GM12878 (cell line): ENCODE results near the gene THAP7.

ENCODE experiments used
- BACH1 ChIP-seq: fragments of 450-650 bp; IDR thresholded peaks from 2 replicates; pipeline ENCODE4 v1.6.1; 2017; ENCODE audit warnings: mild to moderate bottlenecking, borderline replicate concordance
- CEBPB ChIP-seq, 2 experiments: fragments of 150-350 bp in 1 of 2; IDR thresholded peaks; 2 replicates each; pipeline ENCODE4 v1.6.1; 2012 to 2014; ENCODE audit warnings: low read depth in 2 of 2, low read length in 2 of 2, borderline replicate concordance in 1 of 2, inconsistent platforms in 1 of 2
- EZH2 ChIP-seq: IDR thresholded peaks from 2 replicates; pipeline ENCODE4 v1.6.1; 2012; ENCODE audit warnings: low read depth, mild to moderate bottlenecking, control low read depth, inconsistent platforms, low read length, borderline replicate concordance; ENCODE audit not compliant: control insufficient read depth
- GABPA ChIP-seq: IDR thresholded peaks from 2 replicates; pipeline ENCODE4 v1.6.1; 2014; ENCODE audit warnings: antibody characterized with exemption, low read depth, mild to moderate bottlenecking, inconsistent platforms
- POLR2A ChIP-seq: IDR thresholded peaks from 2 replicates; pipeline ENCODE4 v1.6.1; 2011; ENCODE audit warnings: low read depth, mild to moderate bottlenecking, low read length
- RFX5 ChIP-seq: IDR thresholded peaks from 2 replicates; pipeline ENCODE4 v1.6.1; 2011; ENCODE audit warnings: low read depth, low read length, improper control_type of control experiment
- SMAD5 ChIP-seq: IDR thresholded peaks from 2 replicates; pipeline ENCODE4 v1.6.1; 2016; ENCODE audit warnings: antibody characterized with exemption, low read depth
- ZNF622 ChIP-seq: fragments of 450-650 bp; IDR thresholded peaks from 2 replicates; pipeline ENCODE4 v1.6.1; 2017; ENCODE audit warnings: mild to moderate bottlenecking, inconsistent platforms
- TF ChIP-seq, protein P1 (sequence below): IDR thresholded peaks from 2 replicates; pipeline ENCODE4 v1.6.1; 2012; ENCODE audit warnings: low read depth, low read length, improper control_type of control experiment
- TF ChIP-seq, protein P2 (sequence below), 3 experiments: IDR thresholded peaks in 2 of 3; conservative IDR thresholded peaks in 1 of 3; 2 replicates each; pipeline ENCODE4 v1.5.1; 2011; ENCODE audit warnings: low read depth in 3 of 3, low read length in 3 of 3, mild to moderate bottlenecking in 3 of 3, control low read depth in 2 of 3, moderate library complexity in 2 of 3, inconsistent platforms in 1 of 3, mixed read lengths in 1 of 3; ENCODE audit not compliant: control insufficient read depth in 2 of 3, insufficient read depth in 1 of 3; ENCODE audit errors: extremely low read depth in 1 of 3
- TF ChIP-seq, protein P3 (sequence below): fragments of 450-650 bp; IDR thresholded peaks from 2 replicates; pipeline ENCODE4 v1.6.1; 2014; ENCODE audit warnings: mild to moderate bottlenecking
- TF ChIP-seq, protein P4 (sequence below): IDR thresholded peaks from 2 replicates; pipeline ENCODE4 v1.6.1; 2011; ENCODE audit warnings: low read depth, low read length, improper control_type of control experiment, borderline replicate concordance

DNA sequence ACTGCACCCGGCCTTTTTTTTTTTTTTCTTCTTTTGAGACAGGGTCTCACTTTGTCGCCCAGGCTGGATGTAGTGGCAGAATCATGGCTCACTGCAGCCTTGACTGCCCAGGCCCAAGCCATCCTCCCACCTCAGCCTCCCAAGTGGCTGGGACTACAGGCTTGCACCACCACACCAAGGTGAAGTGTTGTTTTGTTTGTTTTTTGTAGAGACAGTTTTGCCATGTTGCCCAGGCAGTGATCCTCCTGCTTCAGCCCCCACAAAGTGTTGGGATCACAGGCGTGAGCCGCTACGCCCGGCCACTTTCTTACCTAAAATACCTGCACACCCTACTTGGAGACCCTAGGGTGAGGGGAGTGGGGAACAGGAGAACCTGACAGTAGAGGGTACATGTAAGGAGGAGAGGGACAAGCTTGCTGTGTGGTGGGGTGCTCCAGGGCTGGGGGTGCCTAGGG is 39.4 kb downstream of the THAP7 start:
- TF ChIP-seq, protein P1, sequence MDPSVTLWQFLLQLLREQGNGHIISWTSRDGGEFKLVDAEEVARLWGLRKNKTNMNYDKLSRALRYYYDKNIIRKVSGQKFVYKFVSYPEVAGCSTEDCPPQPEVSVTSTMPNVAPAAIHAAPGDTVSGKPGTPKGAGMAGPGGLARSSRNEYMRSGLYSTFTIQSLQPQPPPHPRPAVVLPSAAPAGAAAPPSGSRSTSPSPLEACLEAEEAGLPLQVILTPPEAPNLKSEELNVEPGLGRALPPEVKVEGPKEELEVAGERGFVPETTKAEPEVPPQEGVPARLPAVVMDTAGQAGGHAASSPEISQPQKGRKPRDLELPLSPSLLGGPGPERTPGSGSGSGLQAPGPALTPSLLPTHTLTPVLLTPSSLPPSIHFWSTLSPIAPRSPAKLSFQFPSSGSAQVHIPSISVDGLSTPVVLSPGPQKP = no peak
- TF ChIP-seq GABPA (no peak), CEBPB (IDR thresholded peaks at IDR 0.05; ENCODE audit: borderline replicate concordance in 1 of 2, low read depth in 2 of 2, low read length in 2 of 2) (no peak), SMAD5 (no peak), BACH1 (no peak), ZNF622 (no peak), EZH2 (no peak), RFX5 (no peak), POLR2A (no peak)
- TF ChIP-seq, protein P2, sequence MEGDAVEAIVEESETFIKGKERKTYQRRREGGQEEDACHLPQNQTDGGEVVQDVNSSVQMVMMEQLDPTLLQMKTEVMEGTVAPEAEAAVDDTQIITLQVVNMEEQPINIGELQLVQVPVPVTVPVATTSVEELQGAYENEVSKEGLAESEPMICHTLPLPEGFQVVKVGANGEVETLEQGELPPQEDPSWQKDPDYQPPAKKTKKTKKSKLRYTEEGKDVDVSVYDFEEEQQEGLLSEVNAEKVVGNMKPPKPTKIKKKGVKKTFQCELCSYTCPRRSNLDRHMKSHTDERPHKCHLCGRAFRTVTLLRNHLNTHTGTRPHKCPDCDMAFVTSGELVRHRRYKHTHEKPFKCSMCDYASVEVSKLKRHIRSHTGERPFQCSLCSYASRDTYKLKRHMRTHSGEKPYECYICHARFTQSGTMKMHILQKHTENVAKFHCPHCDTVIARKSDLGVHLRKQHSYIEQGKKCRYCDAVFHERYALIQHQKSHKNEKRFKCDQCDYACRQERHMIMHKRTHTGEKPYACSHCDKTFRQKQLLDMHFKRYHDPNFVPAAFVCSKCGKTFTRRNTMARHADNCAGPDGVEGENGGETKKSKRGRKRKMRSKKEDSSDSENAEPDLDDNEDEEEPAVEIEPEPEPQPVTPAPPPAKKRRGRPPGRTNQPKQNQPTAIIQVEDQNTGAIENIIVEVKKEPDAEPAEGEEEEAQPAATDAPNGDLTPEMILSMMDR (IDR thresholded peaks at IDR 0.05 in 2 of 3, conservative IDR thresholded peaks at IDR 0.05 in 1 of 3; ENCODE audit: control insufficient read depth in 2 of 3, extremely low read depth in 1 of 3, insufficient read depth in 1 of 3, low read depth in 3 of 3, low read length in 3 of 3) = no peak
- TF ChIP-seq, protein P3, sequence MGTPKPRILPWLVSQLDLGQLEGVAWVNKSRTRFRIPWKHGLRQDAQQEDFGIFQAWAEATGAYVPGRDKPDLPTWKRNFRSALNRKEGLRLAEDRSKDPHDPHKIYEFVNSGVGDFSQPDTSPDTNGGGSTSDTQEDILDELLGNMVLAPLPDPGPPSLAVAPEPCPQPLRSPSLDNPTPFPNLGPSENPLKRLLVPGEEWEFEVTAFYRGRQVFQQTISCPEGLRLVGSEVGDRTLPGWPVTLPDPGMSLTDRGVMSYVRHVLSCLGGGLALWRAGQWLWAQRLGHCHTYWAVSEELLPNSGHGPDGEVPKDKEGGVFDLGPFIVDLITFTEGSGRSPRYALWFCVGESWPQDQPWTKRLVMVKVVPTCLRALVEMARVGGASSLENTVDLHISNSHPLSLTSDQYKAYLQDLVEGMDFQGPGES = no peak
- TF ChIP-seq, protein P4, sequence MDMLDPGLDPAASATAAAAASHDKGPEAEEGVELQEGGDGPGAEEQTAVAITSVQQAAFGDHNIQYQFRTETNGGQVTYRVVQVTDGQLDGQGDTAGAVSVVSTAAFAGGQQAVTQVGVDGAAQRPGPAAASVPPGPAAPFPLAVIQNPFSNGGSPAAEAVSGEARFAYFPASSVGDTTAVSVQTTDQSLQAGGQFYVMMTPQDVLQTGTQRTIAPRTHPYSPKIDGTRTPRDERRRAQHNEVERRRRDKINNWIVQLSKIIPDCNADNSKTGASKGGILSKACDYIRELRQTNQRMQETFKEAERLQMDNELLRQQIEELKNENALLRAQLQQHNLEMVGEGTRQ = no peak
